Ascending aorta (tissue), 2 donors: ENCODE data around the gene CLDN19. TPM values are rescaled to one million over a fixed set of nuclear protein-coding genes. Genes with fewer than 3 reads are reported as not detected.
"Not testable (repeated sequence)": the region's sequence is repeated elsewhere in the genome, so short reads cannot be mapped to it uniquely, and the experiment has no call there.

Experiments
- DNase-seq, 2 donors: peaks; one replicate each; pipeline ENCODE4 v3.0.0-alpha.2; 2019; ENCODE audit warnings: low spot score in 2 of 2
- H3K27ac ChIP-seq, 2 donors: fragments of 200-600 bp; sonication (generic); one replicate each; pipeline ENCODE4 v1.5.1; 2016 to 2017; ENCODE audit warnings: mild to moderate bottlenecking in 1 of 2
- H3K27me3 ChIP-seq: fragments of 200-600 bp; sonication (generic); one replicate; pipeline ENCODE4 v1.5.1; 2017
- H3K36me3 ChIP-seq, 2 donors: fragments of 200-600 bp; sonication (generic); one replicate each; pipeline ENCODE4 v1.5.1; 2016
- H3K4me1 ChIP-seq, 2 donors: fragments of 200-600 bp; sonication (generic); one replicate each; pipeline ENCODE4 v1.5.1; 2016 to 2017; ENCODE audit warnings: mild to moderate bottlenecking in 1 of 2
- H3K4me3 ChIP-seq, 2 donors: fragments of 200-600 bp; sonication (generic); one replicate each; pipeline ENCODE4 v1.5.1; 2016 to 2017; ENCODE audit warnings: mild to moderate bottlenecking in 1 of 2
- H3K9me3 ChIP-seq, 2 donors: fragments of 200-600 bp; sonication (generic); one replicate each; pipeline ENCODE4 v1.5.1; 2016
- intact Hi-C: fragments of 100-400 bp; cut with DNase I; formaldehyde crosslinking; loops from one replicate; pipeline ENCODE4 v1.15.1; 2023
- total RNA-seq: library from RNA; depleted of rRNA; stranded (reverse); fragments of >200 nt; gene quantifications from one replicate; pipeline ENCODE4 v1.1.0, GENCODE V29; 2016
- TF ChIP-seq, protein P1 (sequence below), 3 experiments: fragments of 200-600 bp in 2 of 3; fragments of 450-650 bp in 1 of 3; sonication (generic) in 2 of 3; IDR thresholded peaks; one replicate each; pipeline ENCODE4 v1.5.1; 2016 to 2019; ENCODE audit warnings: antibody characterized with exemption in 3 of 3, mild to moderate bottlenecking in 1 of 3, moderate library complexity in 1 of 3

CLDN19 gene
- total RNA-seq, 1 donor from 2014 or later, result not detected

DNA sequence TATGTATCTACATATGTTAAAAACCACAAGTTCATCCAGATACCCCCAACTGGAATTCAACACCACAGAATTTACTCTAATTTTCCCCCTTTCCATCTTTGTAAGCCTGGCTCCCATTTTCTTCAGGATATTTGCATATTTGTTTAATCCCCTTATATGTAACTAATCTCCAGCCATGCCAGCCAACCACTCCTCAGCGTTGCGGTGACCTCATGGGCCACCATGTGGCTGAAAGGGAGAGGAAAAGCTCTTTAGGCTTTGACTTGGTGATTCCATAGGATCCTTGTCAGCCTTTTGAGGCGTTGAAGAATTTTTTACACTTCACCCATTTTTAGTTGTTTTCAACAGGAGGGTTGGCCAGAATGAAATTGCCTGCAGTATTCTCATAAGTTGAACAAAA lies 10.0 kb downstream of the CLDN19 start:
- Histone ChIP-seq H3K36me3 (no peaks in the 10 kb centered on the region), H3K9me3 (no peaks in the 10 kb centered on the region), H3K4me1 (no peaks in the 10 kb centered on the region), H3K4me3 (no peak overlapping the region), H3K27ac (no peak overlapping the region), H3K27me3 (no peaks in the 10 kb centered on the region)
- intact Hi-C loops, result no loop called here
- TF ChIP-seq, protein P1, sequence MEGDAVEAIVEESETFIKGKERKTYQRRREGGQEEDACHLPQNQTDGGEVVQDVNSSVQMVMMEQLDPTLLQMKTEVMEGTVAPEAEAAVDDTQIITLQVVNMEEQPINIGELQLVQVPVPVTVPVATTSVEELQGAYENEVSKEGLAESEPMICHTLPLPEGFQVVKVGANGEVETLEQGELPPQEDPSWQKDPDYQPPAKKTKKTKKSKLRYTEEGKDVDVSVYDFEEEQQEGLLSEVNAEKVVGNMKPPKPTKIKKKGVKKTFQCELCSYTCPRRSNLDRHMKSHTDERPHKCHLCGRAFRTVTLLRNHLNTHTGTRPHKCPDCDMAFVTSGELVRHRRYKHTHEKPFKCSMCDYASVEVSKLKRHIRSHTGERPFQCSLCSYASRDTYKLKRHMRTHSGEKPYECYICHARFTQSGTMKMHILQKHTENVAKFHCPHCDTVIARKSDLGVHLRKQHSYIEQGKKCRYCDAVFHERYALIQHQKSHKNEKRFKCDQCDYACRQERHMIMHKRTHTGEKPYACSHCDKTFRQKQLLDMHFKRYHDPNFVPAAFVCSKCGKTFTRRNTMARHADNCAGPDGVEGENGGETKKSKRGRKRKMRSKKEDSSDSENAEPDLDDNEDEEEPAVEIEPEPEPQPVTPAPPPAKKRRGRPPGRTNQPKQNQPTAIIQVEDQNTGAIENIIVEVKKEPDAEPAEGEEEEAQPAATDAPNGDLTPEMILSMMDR (IDR thresholded peaks at IDR 0.05), result no peak
- no peak for DNase-seq

DNA sequence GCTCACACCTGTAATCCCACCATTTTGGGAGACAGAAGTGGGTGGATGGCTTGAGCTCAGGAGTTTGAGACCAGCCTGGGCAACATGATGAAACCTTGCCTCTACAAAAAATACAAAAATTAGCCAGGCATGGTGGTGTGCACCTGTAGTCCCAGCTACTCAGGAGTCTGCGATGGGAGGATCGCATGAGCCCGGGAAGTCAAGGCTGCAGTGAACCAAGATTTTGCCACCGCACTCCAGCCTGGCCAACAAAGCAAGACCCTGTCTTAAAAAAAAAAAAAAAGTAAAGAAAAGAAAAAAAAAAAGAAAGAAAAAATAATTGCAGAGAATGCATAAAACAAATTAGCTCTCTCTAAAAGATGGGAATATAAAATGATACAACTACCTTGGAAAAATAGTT lies 14.2 kb downstream of the CLDN19 start:
- DNase-seq, H3K36me3 ChIP-seq, H3K27me3 ChIP-seq, H3K4me1 ChIP-seq, H3K9me3 ChIP-seq, intact Hi-C loops, H3K27ac ChIP-seq, H3K4me3 ChIP-seq: not testable (repeated sequence)

DNA sequence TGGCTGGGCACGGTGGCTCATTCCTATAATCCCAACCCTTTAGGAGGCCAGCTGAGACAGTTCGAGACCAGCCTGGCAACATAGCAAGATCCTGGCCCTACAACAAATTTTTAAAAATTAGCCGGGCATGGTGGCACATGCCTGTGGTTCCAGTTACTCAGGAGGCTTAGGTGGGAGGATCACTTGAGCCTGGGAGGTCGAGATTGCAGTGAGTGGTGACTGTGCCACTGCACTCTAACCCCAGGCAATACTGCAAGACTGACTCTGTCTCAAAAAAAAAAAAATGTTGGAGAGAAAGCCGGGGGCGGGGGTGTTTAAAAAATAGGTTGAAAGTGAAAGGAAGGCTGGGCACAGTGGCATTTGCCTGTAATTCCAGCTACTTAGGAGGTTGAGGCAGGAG lies 16.5 kb downstream of the CLDN19 start:
- no peak for DNase-seq
- TF ChIP-seq, protein P1 (IDR thresholded peaks at IDR 0.05), result no peak

DNA sequence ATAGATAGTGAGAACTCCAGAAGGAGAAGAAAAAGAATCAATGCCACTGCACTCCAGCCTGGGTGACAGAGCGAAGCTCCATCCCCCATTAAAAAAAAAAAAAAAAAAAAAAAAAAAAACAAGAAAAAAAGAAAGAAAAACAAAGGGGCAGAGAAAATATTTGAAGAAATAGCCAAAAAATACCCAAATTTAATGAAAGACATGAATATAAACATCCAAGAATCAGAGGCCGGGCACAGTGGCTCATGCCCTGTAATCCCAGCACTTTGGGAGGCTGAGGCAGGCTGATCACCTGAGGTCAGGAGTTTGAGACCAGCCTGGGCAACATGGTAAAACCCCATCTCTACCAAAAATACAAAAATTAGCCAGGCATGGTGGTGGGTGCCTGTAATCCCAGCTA lies 17.6 kb downstream of the CLDN19 start:
- DNase-seq, H3K36me3 ChIP-seq, H3K4me1 ChIP-seq, H3K9me3 ChIP-seq, H3K4me3 ChIP-seq, H3K27ac ChIP-seq, intact Hi-C loops, H3K27me3 ChIP-seq: not testable (repeated sequence)

More for the DNA sequence above, 16.5 kb downstream of the CLDN19 start:
- no peak overlapping the region for H3K4me3 ChIP-seq
- peaks cover 0 to 3% of the 10 kb centered on the region in 2 donors for H3K36me3 ChIP-seq
- H3K9me3 ChIP-seq, result no peaks in the 10 kb centered on the region
- H3K27me3 ChIP-seq, result no peaks in the 10 kb centered on the region
- H3K27ac ChIP-seq, result no peak overlapping the region
- intact Hi-C loops, result no loop called here
- no peaks in the 10 kb centered on the region for H3K4me1 ChIP-seq

DNA sequence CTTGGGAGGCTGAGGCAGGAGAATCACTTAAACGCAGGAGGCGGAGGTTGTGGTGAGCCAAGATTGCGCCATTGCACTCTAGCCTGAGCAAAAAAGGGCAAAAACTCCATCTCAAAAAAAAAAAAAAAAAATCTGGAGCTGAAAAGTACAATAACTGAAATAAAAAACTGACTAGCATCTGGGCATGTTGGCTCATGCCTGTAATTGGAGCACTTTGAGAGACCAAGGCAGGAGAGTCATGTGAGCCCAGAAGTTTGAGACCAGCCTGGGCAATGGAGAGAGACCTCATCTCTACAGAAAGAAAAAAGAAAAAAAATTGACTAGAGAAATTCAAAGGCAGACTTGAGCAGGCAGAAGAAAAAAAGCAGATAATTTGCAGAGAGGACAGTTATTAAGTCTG lies 18.1 kb downstream of the CLDN19 start:
- DNase-seq, result no peak
- TF ChIP-seq, protein P1 (IDR thresholded peaks at IDR 0.05), result no peak

DNA sequence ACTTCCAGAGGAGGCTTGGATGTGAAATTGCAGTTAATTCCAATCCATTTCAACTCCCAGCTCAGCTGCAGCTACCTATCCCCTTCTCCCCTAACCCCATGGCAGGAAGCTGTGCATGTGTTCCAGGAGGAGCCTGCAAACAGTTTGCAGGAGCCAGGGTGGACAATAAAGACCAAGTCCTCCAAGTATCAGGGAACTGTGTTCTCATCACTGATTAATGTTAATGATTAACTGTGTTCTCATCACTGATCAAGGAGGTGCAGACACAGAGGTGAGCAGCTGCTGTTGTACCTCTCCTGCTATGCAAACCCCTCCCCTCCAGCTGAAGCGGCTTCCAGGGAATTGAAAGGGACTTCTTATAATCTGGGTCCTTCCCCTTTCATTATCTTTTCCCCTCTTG lies 19.2 kb downstream of the CLDN19 start:
- intact Hi-C loops, result no loop called here
- TF ChIP-seq, protein P1 (IDR thresholded peaks at IDR 0.05), result no peak
- no peak overlapping the region for H3K27ac ChIP-seq
- peaks cover 0 to 10% of the 10 kb centered on the region in 2 donors for H3K36me3 ChIP-seq
- no peaks in the 10 kb centered on the region for H3K27me3 ChIP-seq
- H3K9me3 ChIP-seq, result no peaks in the 10 kb centered on the region
- DNase-seq, result no peak
- H3K4me1 ChIP-seq, result no peaks in the 10 kb centered on the region
- H3K4me3 ChIP-seq, result no peak overlapping the region

More for the DNA sequence above, 18.1 kb downstream of the CLDN19 start:
- H3K27ac ChIP-seq, result no peak overlapping the region
- intact Hi-C loops, result no loop called here
- H3K4me3 ChIP-seq, result no peak overlapping the region
- no peaks in the 10 kb centered on the region for H3K27me3 ChIP-seq
- H3K36me3 ChIP-seq, result peaks cover 0 to 10% of the 10 kb centered on the region in 2 donors
- no peaks in the 10 kb centered on the region for H3K4me1 ChIP-seq
- H3K9me3 ChIP-seq, result no peaks in the 10 kb centered on the region

DNA sequence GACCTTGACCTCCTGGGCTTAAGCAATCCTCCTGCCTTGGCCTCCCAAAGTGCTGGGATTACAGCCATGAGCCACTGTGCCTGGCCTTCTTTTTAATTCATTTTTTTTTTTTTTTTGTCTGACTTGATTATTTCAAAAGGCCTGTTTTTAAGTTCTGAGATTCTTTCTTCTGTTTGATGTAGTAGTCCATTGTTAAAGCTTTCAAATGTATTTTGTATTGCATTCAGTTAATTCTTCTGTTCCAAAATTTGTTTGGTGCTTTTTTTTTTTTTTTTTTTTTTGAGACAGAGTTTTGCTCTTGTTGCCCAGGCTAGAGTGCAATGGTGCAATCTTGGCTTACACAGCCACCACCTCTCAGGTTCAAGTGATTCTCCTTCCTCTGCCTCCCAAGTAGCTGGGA lies 25.6 kb downstream of the CLDN19 start:
- H3K27me3 ChIP-seq, DNase-seq, H3K4me1 ChIP-seq, H3K27ac ChIP-seq, intact Hi-C loops, H3K4me3 ChIP-seq: not testable (repeated sequence)
- Histone ChIP-seq H3K9me3 (peaks cover 13 to 16% of the 10 kb centered on the region in 2 donors), H3K36me3 (peaks cover 0 to 43% of the 10 kb centered on the region in 2 donors)
